Nephron progenitor cell (in vitro differentiated cells): Measurements from ENCODE around the gene GRIK4.

Source experiments
- DNase-seq: peaks from one replicate; pipeline ENCODE4 v3.0.0; 2021
- H3K27ac Mint-ChIP-seq: 2 replicates; pipeline ENCODE4 v1.8.0; 2021; ENCODE audit warnings: mild to moderate bottlenecking, moderate library complexity, mixed read lengths
- H3K27me3 Mint-ChIP-seq: 2 replicates; pipeline ENCODE4 v1.8.0; 2021; ENCODE audit warnings: mild to moderate bottlenecking, low read depth, mixed read lengths; ENCODE audit not compliant: poor library complexity
- H3K36me3 Mint-ChIP-seq: 2 replicates; pipeline ENCODE4 v1.8.0; 2021; ENCODE audit warnings: low read depth, mixed read lengths
- H3K4me1 Mint-ChIP-seq: 2 replicates; pipeline ENCODE4 v1.8.0; 2021; ENCODE audit warnings: mixed read lengths
- H3K4me3 Mint-ChIP-seq: 2 replicates; pipeline ENCODE4 v1.8.0; 2021; ENCODE audit warnings: mild to moderate bottlenecking, moderate library complexity, mixed read lengths
- H3K9me3 Mint-ChIP-seq: 2 replicates; pipeline ENCODE4 v1.8.0; 2021; ENCODE audit warnings: mild to moderate bottlenecking, moderate library complexity, mixed read lengths
- TF ChIP-seq, protein P1 (sequence below): fragments of 200-600 bp; sonication (generic); IDR thresholded peaks from 2 replicates; pipeline ENCODE4 v1.5.0; 2021; ENCODE audit warnings: antibody characterized with exemption

Gene GRIK4

DNA sequence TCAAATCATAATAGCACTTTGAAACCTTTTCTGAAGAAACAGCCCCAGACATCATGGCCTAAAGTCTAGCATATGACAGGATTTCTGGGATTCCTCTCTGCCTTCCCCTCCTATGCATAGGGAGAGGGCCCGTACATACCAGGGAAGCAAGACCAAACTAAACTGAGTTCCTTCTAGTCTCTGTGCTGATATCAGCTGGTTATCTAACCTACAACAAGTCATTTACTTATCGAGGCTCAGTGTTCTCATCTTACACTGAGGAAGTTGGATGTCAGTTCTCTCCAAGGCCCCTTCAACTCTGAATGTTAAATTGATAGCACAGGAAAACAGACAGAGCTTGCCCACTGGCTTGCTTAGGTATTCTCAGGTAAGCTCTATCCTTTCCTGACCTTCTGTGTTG lies 17.0 kb upstream of the GRIK4 start:
- no peaks in the 10 kb centered on the region for H3K36me3 Mint-ChIP-seq
- DNase-seq, result no peak
- H3K4me1 Mint-ChIP-seq, result peaks cover 19% of the 10 kb centered on the region
- no peaks in the 10 kb centered on the region for H3K9me3 Mint-ChIP-seq
- TF ChIP-seq, protein P1, sequence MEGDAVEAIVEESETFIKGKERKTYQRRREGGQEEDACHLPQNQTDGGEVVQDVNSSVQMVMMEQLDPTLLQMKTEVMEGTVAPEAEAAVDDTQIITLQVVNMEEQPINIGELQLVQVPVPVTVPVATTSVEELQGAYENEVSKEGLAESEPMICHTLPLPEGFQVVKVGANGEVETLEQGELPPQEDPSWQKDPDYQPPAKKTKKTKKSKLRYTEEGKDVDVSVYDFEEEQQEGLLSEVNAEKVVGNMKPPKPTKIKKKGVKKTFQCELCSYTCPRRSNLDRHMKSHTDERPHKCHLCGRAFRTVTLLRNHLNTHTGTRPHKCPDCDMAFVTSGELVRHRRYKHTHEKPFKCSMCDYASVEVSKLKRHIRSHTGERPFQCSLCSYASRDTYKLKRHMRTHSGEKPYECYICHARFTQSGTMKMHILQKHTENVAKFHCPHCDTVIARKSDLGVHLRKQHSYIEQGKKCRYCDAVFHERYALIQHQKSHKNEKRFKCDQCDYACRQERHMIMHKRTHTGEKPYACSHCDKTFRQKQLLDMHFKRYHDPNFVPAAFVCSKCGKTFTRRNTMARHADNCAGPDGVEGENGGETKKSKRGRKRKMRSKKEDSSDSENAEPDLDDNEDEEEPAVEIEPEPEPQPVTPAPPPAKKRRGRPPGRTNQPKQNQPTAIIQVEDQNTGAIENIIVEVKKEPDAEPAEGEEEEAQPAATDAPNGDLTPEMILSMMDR, result no peak
- no peaks in the 10 kb centered on the region for H3K27me3 Mint-ChIP-seq
- H3K4me3 Mint-ChIP-seq, result no peak overlapping the region
- no peak overlapping the region for H3K27ac Mint-ChIP-seq

DNA sequence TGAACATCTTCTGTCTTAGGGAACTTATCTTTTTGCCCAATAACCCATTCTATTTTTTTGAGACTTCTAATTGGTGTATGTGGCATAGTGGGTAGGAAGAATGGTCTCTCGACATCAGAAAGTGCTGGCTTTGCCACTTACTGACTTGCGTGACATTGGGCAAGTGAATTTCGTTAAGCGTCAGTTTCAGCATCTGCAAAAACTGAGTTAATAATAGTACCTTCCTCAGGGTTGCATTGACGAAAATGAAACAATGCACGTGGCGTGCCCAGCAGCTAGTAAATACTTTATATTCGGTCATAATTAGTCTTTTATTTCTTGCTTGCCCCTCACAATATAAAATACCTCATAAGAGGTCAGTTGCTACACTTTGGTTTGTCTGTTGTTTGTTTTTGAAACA lies 12.5 kb upstream of the GRIK4 start:
- H3K27ac Mint-ChIP-seq, result no peak overlapping the region
- no peaks in the 10 kb centered on the region for H3K36me3 Mint-ChIP-seq
- TF ChIP-seq, protein P1, result no peak
- no peak for DNase-seq
- H3K27me3 Mint-ChIP-seq, result peaks cover 14% of the 10 kb centered on the region
- peaks cover 38% of the 10 kb centered on the region for H3K4me1 Mint-ChIP-seq
- no peaks in the 10 kb centered on the region for H3K9me3 Mint-ChIP-seq
- no peak overlapping the region for H3K4me3 Mint-ChIP-seq

DNA sequence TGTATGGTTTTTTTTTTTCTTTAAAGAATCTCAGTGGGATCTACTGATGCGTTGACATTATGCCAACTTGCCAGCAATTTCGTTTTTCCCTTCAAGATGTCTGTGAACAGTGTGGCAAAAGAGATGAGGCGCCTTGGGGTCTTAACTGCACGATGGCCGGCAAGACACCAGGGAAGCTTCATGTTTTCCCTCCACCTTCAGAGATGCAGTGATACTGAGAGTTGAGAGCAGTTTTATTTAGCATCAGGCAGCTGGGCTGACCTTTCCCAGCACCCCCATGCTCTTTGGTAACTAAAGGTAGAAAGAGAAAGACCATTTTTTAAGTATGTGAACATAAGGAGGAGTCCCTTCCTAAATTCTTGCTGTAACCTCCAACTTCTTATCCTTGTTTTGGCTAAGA lies 11.7 kb upstream of the GRIK4 start:
- H3K4me1 Mint-ChIP-seq, result peaks cover 32% of the 10 kb centered on the region
- TF ChIP-seq, protein P1, result no peak
- peak overlapping the region; percentile 47 for H3K27ac Mint-ChIP-seq
- no peak for DNase-seq
- no peaks in the 10 kb centered on the region for H3K36me3 Mint-ChIP-seq
- peaks cover 16% of the 10 kb centered on the region for H3K27me3 Mint-ChIP-seq
- no peak overlapping the region for H3K4me3 Mint-ChIP-seq
- no peaks in the 10 kb centered on the region for H3K9me3 Mint-ChIP-seq

DNA sequence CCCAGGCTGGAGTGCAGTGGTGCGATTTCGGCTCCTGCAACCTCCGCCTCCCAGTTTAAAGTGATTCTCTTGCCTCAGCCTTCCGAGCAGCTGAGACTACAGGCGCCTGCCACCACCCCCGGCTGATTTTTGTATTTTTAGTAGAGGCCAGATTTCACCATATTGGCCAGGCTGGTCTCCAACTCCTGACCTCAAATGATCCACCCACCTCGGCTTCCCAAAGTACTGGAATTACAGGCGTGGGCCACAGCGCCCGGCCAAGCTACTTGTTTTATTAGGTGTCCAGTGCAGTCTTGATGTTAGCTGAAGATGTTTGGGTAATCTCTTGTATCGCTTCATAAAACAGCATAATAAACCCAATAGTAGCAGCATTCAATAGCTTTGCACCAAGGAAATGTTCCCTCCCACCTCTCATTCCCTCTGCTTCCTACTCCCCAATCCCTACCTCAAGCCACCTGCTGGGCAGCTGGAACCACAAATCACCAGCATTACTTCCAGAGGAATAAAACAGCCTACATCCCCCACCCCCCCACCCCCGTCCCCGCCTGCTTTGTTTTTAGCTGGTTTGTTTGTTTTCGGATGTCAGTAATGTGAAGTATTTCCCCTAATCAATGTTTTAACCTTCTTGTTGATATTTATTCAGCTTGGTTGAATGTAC lies 11.0 kb upstream of the GRIK4 start:
- Mint-ChIP-seq H3K27me3 (peaks cover 19% of the 10 kb centered on the region), H3K4me1 (peaks cover 26% of the 10 kb centered on the region), H3K4me3 (no peak overlapping the region), H3K9me3 (no peaks in the 10 kb centered on the region), H3K36me3 (no peaks in the 10 kb centered on the region), H3K27ac (peak overlapping the region; percentile 47)
- no peak for DNase-seq
- TF ChIP-seq, protein P1, result no peak

DNA sequence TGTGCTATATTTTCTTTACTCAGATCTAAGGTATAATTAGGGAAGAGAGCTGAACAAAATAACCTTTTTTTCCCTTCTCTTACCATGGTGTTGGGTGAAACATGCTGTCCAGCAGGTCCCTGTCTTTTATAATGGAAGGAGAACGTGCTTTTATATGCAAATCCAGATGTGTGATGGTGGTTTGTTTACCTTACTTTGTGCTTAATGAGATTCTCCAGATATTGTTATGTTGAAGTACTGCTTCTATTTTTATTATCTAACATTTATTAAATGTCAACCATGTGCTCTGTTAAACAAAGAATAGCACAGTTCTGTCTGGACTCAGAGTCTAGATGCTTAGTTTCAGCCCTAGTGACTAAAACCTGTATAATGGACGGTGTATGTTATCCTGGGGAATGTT lies 10.1 kb upstream of the GRIK4 start:
- Mint-ChIP-seq H3K4me1 (peaks cover 23% of the 10 kb centered on the region), H3K36me3 (no peaks in the 10 kb centered on the region), H3K27me3 (peaks cover 26% of the 10 kb centered on the region), H3K27ac (no peak overlapping the region), H3K4me3 (no peak overlapping the region), H3K9me3 (no peaks in the 10 kb centered on the region)
- TF ChIP-seq, protein P1, result no peak
- DNase-seq, result no peak
